OCI-LY1 (cell line): ENCODE results near the gene TCEA3.

Experiments
- CTCF ChIP-seq: fragments of 200-600 bp; sonication (generic), shearing (Covaris generic); IDR thresholded peaks from 2 replicates; pipeline ENCODE4 v1.5.1; 2017; ENCODE audit warnings: mild to moderate bottlenecking, antibody characterized with exemption, low read length, moderate library complexity, mixed read lengths
- EZH2 ChIP-seq: fragments of 200-600 bp; sonication (generic), shearing (Covaris generic); IDR thresholded peaks from 2 replicates; pipeline ENCODE4 v1.8.0; 2017; ENCODE audit warnings: borderline replicate concordance, mixed run types, mild to moderate bottlenecking, antibody characterized with exemption, low read length, moderate library complexity, mixed read lengths

- TF ChIP-seq CTCF (no peak), EZH2 (no peak)
Measured at GRCh38 chr1:23470282-23471070, 45.9 kb upstream of the TCEA3 start.
